ENCODE measurements around the gene TNIP2.

The TNIP2 gene

GRCh38 chr4:2754848-2755819 is 1.0 kb downstream of the TNIP2 start:
- no peak for TF ChIP-seq CTCF (IDR thresholded peaks at IDR 0.05; ENCODE audit: insufficient read depth, missing control alignments)
- FAIRE-seq (no peak), DNase-seq (ENCODE audit: insufficient read length, low spot score) (no peak)

- no peak for TF ChIP-seq CTCF (IDR thresholded peaks at IDR 0.05; ENCODE audit: insufficient read depth, missing control alignments)
- DNase-seq (ENCODE audit: insufficient read length, low spot score) = no peak
- FAIRE-seq = no peak
Measured at GRCh38 chr4:2753436-2753835, 2.7 kb downstream of the TNIP2 start.

GRCh38 chr4:2750719-2751605 is 5.2 kb downstream of the TNIP2 start:
- DNase-seq (ENCODE audit: insufficient read length, low spot score) (no peak), FAIRE-seq (no peak)
- TF ChIP-seq CTCF (IDR thresholded peaks at IDR 0.05; ENCODE audit: insufficient read depth, missing control alignments) = no peak

GRCh38 chr4:2746891-2747695 is 9.0 kb downstream of the TNIP2 start:
- FAIRE-seq (no peak), DNase-seq (ENCODE audit: insufficient read length, low spot score) (no peak)
- no peak for TF ChIP-seq CTCF (IDR thresholded peaks at IDR 0.05; ENCODE audit: insufficient read depth, missing control alignments)

- FAIRE-seq = no peak
- no peak for DNase-seq (ENCODE audit: insufficient read length, low spot score)
- TF ChIP-seq CTCF (IDR thresholded peaks at IDR 0.05; ENCODE audit: insufficient read depth, missing control alignments) = no peak
Measured at GRCh38 chr4:2745981-2746806, 9.9 kb downstream of the TNIP2 start.

- DNase-seq (ENCODE audit: insufficient read length, low spot score) (no peak), FAIRE-seq (no peak)
- no peak for TF ChIP-seq CTCF (IDR thresholded peaks at IDR 0.05; ENCODE audit: insufficient read depth, missing control alignments)
Measured at GRCh38 chr4:2745516-2745915, 10.6 kb downstream of the TNIP2 start.

Data from D721Med (cell line).